Spleen (tissue), 11 donors: ENCODE results near the gene PRSS22. TPM values are rescaled to one million over a fixed set of nuclear protein-coding genes. Genes with fewer than 3 reads are reported as not detected.

ENCODE experiments used
- DNase-seq: peaks from one replicate; pipeline ENCODE4 v3.0.0-alpha.2; 2020
- H3K27ac ChIP-seq, 8 donors: fragments of 200-600 bp; sonication (generic) in 7 of 8; 1 replicate in 4 of 8; 2 replicates in 4 of 8; pipeline versions ENCODE4 v1.5.0 to v1.8.0; 2016 to 2021; ENCODE audit warnings: inconsistent platforms in 4 of 8, mild to moderate bottlenecking in 4 of 8, moderate library complexity in 1 of 8
- H3K27me3 ChIP-seq, 7 donors: fragments of 200-600 bp; sonication (generic) in 6 of 7; replicated peaks in 1 of 7; 1 replicate in 4 of 7; 2 replicates in 3 of 7; pipeline versions ENCODE4 v1.5.0 to v1.8.0; 2016 to 2021; ENCODE audit warnings: inconsistent platforms in 3 of 7, mild to moderate bottlenecking in 1 of 7
- H3K36me3 ChIP-seq, 6 donors: fragments of 200-600 bp; sonication (generic) in 5 of 6; 1 replicate in 4 of 6; 2 replicates in 2 of 6; pipeline versions ENCODE4 v1.5.0 to v1.8.0; 2016 to 2021; ENCODE audit warnings: inconsistent platforms in 2 of 6
- H3K4me1 ChIP-seq, 6 donors: fragments of 200-600 bp; sonication (generic) in 5 of 6; 1 replicate in 3 of 6; 2 replicates in 3 of 6; pipeline versions ENCODE4 v1.5.0 to v1.8.0; 2016 to 2021; ENCODE audit warnings: inconsistent platforms in 3 of 6
- H3K4me3 ChIP-seq, 8 donors: fragments of 200-600 bp; sonication (generic) in 7 of 8; 1 replicate in 4 of 8; 2 replicates in 4 of 8; pipeline versions ENCODE4 v1.5.0 to v1.8.0; 2016 to 2021; ENCODE audit warnings: inconsistent platforms in 4 of 8, mild to moderate bottlenecking in 4 of 8, moderate library complexity in 2 of 8
- H3K9me3 ChIP-seq, 8 donors: fragments of 200-600 bp; sonication (generic) in 7 of 8; 1 replicate in 4 of 8; 2 replicates in 4 of 8; pipeline versions ENCODE4 v1.5.0 to v1.8.0; 2016 to 2021; ENCODE audit warnings: inconsistent platforms in 4 of 8
- CTCF ChIP-seq, 11 experiments: fragments of 200-600 bp in 7 of 11; fragments of 450-650 bp in 4 of 11; sonication (generic) in 4 of 11; IDR thresholded peaks in 8 of 11; conservative IDR thresholded peaks in 3 of 11; 1 replicate in 7 of 11; 2 replicates in 4 of 11; pipeline versions ENCODE4 v1.4.0 to v1.8.0; 2016 to 2021; ENCODE audit warnings: antibody characterized with exemption in 11 of 11, inconsistent platforms in 4 of 11, mild to moderate bottlenecking in 1 of 11
- POLR2A ChIP-seq, 3 donors: fragments of 450-650 bp; IDR thresholded peaks; one replicate each; pipeline ENCODE4 v1.5.1; 2017; ENCODE audit warnings: antibody characterized with exemption in 3 of 3, mild to moderate bottlenecking in 1 of 3
- POLR2AphosphoS5 ChIP-seq, 3 donors: sonication (generic); formaldehyde crosslinking; IDR thresholded peaks; one replicate each; pipeline ENCODE4 v1.5.1; 2017; ENCODE audit warnings: antibody characterized with exemption in 3 of 3
- WGBS, 5 donors: extraction: QIAGEN DNeasy Blood & Tissue Kit in 3 of 5; methylation state at CpG; one replicate each; pipeline versions ENCODE4 v1.1.5 to v1.1.7; 2013 to 2018; 5-methylcytosine and 5-hydroxymethylcytosine counted together
- intact Hi-C: fragments of 100-400 bp; cut with DNase I; formaldehyde crosslinking; loops from one replicate; pipeline ENCODE4 v1.15.0; 2023; ENCODE audit warnings: low total_unique reads
- polyA plus RNA-seq, 3 donors: library from polyadenylated mRNA; stranded (reverse); fragments of 200-250 nt; gene quantifications; one replicate each; pipeline ENCODE4 v1.2.1, GENCODE V29; 2013
- total RNA-seq, 7 donors: library from RNA; depleted of rRNA in 3 of 7; stranded (reverse); fragments of >200 nt in 3 of 7; fragmentation: NEBNext Ultra II Directional in 4 of 7; extraction: Animal tissue kit (Norgen Biotek cat#: 25700) in 4 of 7; gene quantifications; one replicate each; pipeline versions ENCODE4 v1.1.0 to v1.2.1, GENCODE V29; 2016 to 2021
- donor health status: healthy with polysubstance abuse.
- donor health status: DM: no; HTN: no; CAD: no; lungs with moderate emphysema.
- donor health status: DM: no; HTN: no; CAD: no.
- donor health status: Bipolar disorder and iron deficiency.
- donor health status: healthy.
- donor health status: DM: no; HTN: no; CAD: no.
- donor health status: DM: yes; HTN: yes; CAD: no.

PRSS22 gene
- total and polyA plus RNA-seq, 10 donors = 0.19 to 0.60 (median 0.33) TPM; not detected in 7

GRCh38 chr16:2828876-2829430 lies 29.0 kb downstream of the PRSS22 start:
- Histone ChIP-seq H3K36me3 (no peaks in the 10 kb centered on the region), H3K9me3 (no peaks in the 10 kb centered on the region), H3K27me3 (peaks cover 0 to 54% (median 0%) of the 10 kb centered on the region in 7 donors), H3K4me3 (no peak overlapping the region), H3K27ac (no peak overlapping the region), H3K4me1 (peaks cover 0 to 30% (median 10%) of the 10 kb centered on the region in 6 donors)
- DNase-seq = peak; percentile 42
- TF ChIP-seq POLR2AphosphoS5 (IDR thresholded peaks at IDR 0.05) (no peak), CTCF (IDR thresholded peaks at IDR 0.05 in 8 of 11, conservative IDR thresholded peaks at IDR 0.05 in 3 of 11) (no peak), POLR2A (IDR thresholded peaks at IDR 0.05) (no peak)
- intact Hi-C loops = no loop called here
- WGBS, 5 donors = 85 to 92% (median 89%) methylated on average over 11 to 17 of the region's 17 CpGs

- Histone ChIP-seq H3K27me3 (peaks cover 0 to 54% (median 0%) of the 10 kb centered on the region in 7 donors), H3K9me3 (no peaks in the 10 kb centered on the region), H3K4me3 (no peak overlapping the region), H3K4me1 (peaks cover 0 to 30% (median 10%) of the 10 kb centered on the region in 6 donors), H3K36me3 (no peaks in the 10 kb centered on the region), H3K27ac (no peak overlapping the region)
- DNase-seq = no peak
- TF ChIP-seq POLR2A (IDR thresholded peaks at IDR 0.05) = no peak
- intact Hi-C loops = no loop called here
- WGBS, 5 donors = 85 to 95% (median 95%) methylated on average over 8 of the region's 8 CpGs
Observed at GRCh38 chr16:2828521-2828840, 29.5 kb downstream of the PRSS22 start.

GRCh38 chr16:2827831-2828520 lies 30.0 kb downstream of the PRSS22 start:
- Histone ChIP-seq H3K27ac (no peak overlapping the region), H3K4me1 (peaks cover 0 to 30% (median 10%) of the 10 kb centered on the region in 6 donors), H3K36me3 (no peaks in the 10 kb centered on the region), H3K27me3 (peaks cover 0 to 54% (median 0%) of the 10 kb centered on the region in 7 donors), H3K9me3 (no peaks in the 10 kb centered on the region), H3K4me3 (no peak overlapping the region)
- peak; percentile 51 for DNase-seq
- TF ChIP-seq POLR2A (IDR thresholded peaks at IDR 0.05) = no peak
- TF ChIP-seq POLR2AphosphoS5 (IDR thresholded peaks at IDR 0.05) = no peak
- no peak for TF ChIP-seq CTCF (IDR thresholded peaks at IDR 0.05 in 8 of 11, conservative IDR thresholded peaks at IDR 0.05 in 3 of 11)
- 81 to 89% (median 86%) methylated on average over 10 to 14 of the region's 14 CpGs for WGBS, 5 donors
- intact Hi-C loops = no loop called here

GRCh38 chr16:2827374-2827791 lies 30.6 kb downstream of the PRSS22 start:
- DNase-seq = peak; percentile 59
- WGBS, 5 donors = 80 to 94% (median 84%) methylated on average over 9 to 15 of the region's 15 CpGs

More at GRCh38 chr16:2827374-2827791, 30.6 kb downstream of the PRSS22 start:
- no peak overlapping the region for H3K27ac ChIP-seq
- peaks cover 0 to 48% (median 0%) of the 10 kb centered on the region in 7 donors for H3K27me3 ChIP-seq
- no peak overlapping the region for H3K4me3 ChIP-seq
- H3K4me1 ChIP-seq = peaks cover 0 to 30% (median 10%) of the 10 kb centered on the region in 6 donors
- intact Hi-C loops = no loop called here
- no peaks in the 10 kb centered on the region for H3K36me3 ChIP-seq
- TF ChIP-seq POLR2AphosphoS5 (IDR thresholded peaks at IDR 0.05) (no peak), POLR2A (IDR thresholded peaks at IDR 0.05) (no peak), CTCF (IDR thresholded peaks at IDR 0.05 in 8 of 11, conservative IDR thresholded peaks at IDR 0.05 in 3 of 11) (no peak)
- no peaks in the 10 kb centered on the region for H3K9me3 ChIP-seq
